HCT116 (cell line): ENCODE measurements around the gene TENT5A.

Source experiments
- EZH2 ChIP-seq: fragments of 200-600 bp; sonication (generic); IDR thresholded peaks from 2 replicates; pipeline ENCODE4 v1.6.1; 2017; ENCODE audit warnings: antibody characterized with exemption, mixed run types
- JUND ChIP-seq: IDR thresholded peaks from 2 replicates; pipeline ENCODE4 v1.6.1; 2012
- POLR2A ChIP-seq: IDR thresholded peaks from 2 replicates; pipeline ENCODE4 v1.7.0; 2011; ENCODE audit warnings: borderline replicate concordance; ENCODE audit not compliant: insufficient read depth, insufficient read length; ENCODE audit errors: extremely low read depth
- SRF ChIP-seq: IDR thresholded peaks from 2 replicates; pipeline ENCODE4 v1.6.1; 2012; ENCODE audit warnings: low read depth
- YY1 ChIP-seq: IDR thresholded peaks from 2 replicates; pipeline ENCODE4 v1.6.1; 2011; ENCODE audit warnings: low read length, low read depth, moderate library complexity, mild to moderate bottlenecking; ENCODE audit not compliant: insufficient replicate concordance; ENCODE audit errors: extremely low read depth
- ZBTB33 ChIP-seq: IDR thresholded peaks from 2 replicates; pipeline ENCODE4 v1.6.1; 2011; ENCODE audit warnings: mild to moderate bottlenecking, low read length, moderate library complexity; ENCODE audit not compliant: insufficient replicate concordance; ENCODE audit errors: extremely low read depth

- TF ChIP-seq EZH2, result no peak
- TF ChIP-seq SRF, result no peak
- no peak for TF ChIP-seq JUND
- no peak for TF ChIP-seq POLR2A
- no peak for TF ChIP-seq ZBTB33
- TF ChIP-seq YY1, result no peak
These were observed 11.5 kb upstream of the TENT5A start for GRCh38 chr6:81763968-81764367.
